Erythroblast (primary cell): ENCODE measurements around the gene COIL.

Experiments
- GATA1 ChIP-seq: IDR thresholded peaks from 2 replicates; pipeline ENCODE4 v1.6.1; 2011; ENCODE audit warnings: low read depth, mild to moderate bottlenecking, control low read depth, low read length, moderate library complexity
- POLR2A ChIP-seq: IDR thresholded peaks from 2 replicates; pipeline ENCODE4 v1.6.1; 2011; ENCODE audit warnings: mild to moderate bottlenecking, low read length

DNA sequence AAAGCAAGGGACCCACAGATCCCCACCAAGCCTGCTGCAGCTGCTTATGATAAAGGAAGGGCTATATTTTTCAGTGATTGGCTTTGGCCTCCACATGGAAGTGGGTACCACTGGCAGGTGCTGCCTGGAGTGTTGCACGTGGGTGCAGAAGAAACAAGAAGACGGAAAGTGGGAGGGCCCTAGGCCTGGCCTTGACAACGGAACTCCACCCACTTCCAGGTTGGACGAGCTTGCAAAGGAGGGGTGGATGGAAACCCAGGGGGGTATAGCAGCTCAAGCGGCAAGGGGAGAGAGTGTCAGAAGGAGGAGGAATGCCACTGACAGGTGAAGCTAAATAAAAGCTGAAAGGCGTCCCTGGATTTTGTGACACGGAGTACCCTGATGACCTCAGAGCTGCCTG, 67.3 kb downstream of the COIL start:
- TF ChIP-seq POLR2A (no peak), GATA1 (no peak)
